NCI-H69 (cell line): ENCODE results near the gene ASPG.

Experiments used
- DNase-seq: peaks from one replicate; lab custom pipeline; 2025; lab: John Stamatoyannopoulos, UW

Gene ASPG

DNA sequence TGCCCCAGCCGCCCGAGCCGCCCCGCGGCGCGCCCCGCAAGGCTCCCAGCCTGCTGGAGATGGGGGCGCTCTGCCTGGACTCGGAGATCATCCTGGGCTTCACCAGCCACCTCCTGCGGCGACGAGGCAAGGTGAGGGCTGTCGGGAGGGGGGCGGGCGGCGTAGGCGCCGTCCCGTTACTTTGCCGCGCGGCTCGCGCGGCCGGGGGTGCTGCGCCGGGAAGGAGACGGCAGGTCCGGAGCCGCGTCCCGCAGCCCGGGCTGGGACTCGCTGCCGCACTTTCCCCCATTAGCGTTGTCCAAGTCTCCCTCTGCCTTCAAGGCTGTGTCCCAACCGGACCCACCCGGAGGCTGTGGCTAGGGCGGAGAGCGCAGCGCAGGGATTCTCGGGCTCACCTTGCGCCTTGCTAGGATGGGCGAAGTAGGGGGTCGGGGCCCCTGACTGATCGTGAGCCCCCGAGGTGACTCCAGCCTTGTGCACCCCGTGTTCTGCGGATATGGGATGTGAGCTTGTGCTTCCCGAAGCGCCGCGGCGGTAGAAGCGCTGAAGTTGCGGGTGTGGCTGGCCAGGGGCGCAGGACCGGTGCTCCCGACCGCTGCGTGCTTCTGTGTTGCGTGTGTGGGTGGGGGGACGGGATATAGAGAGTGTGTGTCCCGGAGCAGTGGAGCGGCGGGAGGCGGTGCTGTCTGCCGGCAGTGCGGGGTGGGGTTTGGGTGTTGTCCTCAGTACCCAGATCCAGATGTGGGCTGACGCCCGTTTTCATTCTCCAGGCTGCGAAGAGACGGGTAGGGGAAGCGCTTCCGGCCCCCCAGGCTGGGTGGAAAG is 51.2 kb downstream of the ASPG start:
- DNase-seq = peak; percentile 70

GRCh38 chr14:104137297-104138097 is 52.0 kb downstream of the ASPG start:
- peak; percentile 86 for DNase-seq

GRCh38 chr14:104138098-104138717 is 52.7 kb downstream of the ASPG start, which contains the start of gene KIF26A:
KIF26A (plus strand) TSS chr14:104138587; CDS start chr14:104138723, 136 bp downstream.
- peak; percentile 86 for DNase-seq

DNA sequence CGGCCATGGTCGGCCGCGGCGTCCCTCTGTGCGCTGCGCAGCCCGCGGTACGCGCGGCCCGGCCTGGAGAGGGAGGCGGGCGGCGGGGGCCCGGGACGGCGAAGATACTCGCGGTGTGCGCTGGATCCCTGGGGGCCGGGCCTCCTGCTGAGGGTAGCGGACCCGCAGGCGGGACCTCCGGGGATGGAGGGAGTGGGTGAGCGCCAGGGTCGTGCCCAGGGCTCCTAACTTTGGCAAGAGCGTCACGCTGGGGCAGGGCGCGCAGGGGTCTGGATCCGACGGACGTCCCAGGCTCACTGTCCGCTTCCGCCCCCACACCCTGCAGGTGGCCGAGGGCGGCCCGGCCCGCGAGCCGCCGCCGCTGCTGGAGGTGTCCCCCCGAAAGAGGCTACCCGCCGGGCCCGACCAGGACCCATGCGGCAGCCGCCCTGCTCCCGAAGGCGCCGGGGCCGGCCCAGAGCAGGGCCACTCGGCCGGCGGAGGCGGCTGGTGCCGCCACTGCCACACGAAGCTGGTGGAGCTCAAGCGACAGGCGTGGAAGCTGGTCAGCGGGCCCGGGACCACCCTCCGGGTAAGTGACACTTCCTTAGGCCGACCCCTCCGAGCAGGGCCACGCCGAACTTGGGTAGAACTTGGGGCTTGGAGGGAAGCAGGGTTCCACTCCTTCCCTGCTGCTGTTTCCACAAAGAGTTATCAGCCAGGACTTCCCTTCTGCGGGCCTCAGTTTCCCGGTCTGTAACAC is 53.4 kb downstream of the ASPG start:
- DNase-seq = peak; percentile 44

DNA sequence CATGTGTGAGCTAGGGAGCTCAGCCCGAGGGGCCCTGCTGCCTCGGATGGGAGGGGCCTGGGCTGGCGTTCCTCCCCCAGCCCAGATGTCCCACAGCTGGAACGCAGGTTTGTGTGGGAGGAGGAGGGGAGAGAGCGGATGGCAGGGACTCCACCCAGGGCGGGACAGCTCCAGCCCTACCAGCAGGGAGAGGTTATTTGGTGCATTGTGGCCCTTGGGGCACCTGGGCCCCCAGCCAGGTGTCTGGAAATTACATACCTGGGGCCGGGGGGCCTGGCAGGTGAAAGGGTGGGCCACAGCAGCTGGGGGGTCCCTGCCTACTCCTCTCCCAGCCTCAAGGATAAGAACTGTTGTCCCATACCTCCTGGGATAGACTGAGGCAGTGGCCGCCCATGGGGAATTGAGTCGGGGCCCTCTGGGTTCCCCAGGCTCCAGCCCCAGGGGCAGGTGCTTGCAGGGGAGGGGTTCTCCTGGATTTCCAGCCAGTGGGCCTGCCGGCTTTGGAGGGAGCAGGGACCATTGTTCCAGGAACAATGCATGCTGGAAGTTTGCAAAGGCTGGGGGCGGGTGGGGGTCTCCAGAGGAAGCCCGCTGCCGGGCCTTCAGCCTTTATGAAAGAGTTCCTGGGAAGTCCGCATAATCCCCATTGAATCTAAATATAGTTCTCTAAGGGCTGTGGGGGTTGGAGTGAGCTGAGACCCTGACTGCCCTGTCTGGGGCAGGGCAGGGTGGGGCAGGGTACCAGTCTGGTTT is 54.1 kb downstream of the ASPG start:
- no peak for DNase-seq

GRCh38 chr14:104140213-104140462 is 54.6 kb downstream of the ASPG start:
- no peak for DNase-seq

GRCh38 chr14:104140463-104141331 is 55.2 kb downstream of the ASPG start:
- DNase-seq = no peak

DNA sequence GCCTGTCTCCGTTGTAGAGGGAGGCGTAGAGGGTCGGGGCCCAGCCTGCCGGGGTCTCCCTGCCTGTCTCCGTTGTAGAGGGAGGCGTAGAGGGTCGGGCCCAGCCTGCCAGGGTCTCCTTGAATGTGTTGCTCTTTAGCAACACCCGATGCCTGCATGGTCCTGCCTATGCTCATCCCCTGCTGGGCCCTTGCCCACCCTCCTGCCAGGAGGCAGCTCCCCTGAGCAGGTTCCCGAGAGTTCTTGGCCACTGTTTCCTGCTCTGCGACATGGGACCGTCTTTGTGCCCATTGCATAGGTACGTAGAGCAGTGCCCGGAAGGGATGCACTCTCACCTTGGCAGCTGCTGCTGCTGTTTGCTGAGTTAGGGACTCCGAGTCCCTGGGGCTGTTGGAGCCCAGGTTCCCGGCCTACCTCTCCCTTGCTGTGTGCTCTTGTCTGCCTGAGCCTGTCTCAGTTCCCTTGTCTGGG is 56.2 kb downstream of the ASPG start:
- DNase-seq = no peak

- DNase-seq = no peak
Observed at GRCh38 chr14:104142136-104142945, 56.8 kb downstream of the ASPG start.

DNA sequence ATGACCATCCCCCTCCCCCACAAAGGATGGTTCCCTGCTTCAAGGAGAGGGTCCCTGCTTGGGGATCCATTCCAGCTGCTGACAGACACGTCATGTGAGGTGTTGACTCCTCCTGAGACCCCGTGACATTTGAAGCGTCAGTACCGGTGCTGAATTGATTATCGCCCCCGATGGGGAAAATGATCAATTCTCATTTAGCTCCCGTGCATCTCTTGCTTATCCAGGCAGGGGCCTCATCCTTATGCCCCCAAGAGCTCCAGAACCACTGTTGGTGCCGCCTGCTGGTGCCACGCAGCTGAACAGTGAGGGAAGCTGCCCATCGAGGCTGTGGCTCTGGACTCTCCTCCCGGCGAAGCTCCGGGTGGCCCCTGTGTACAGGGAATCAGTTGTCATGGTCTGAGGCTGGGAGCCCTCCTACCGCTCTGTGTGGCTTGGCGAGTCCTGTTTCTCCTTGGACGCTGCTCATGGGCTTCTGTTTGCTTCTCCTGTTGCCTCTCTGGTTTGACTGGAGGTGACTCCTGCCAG is 57.5 kb downstream of the ASPG start:
- DNase-seq = no peak

- DNase-seq = no peak
Observed at GRCh38 chr14:104143521-104144452, 58.3 kb downstream of the ASPG start.

- DNase-seq = no peak
Observed at GRCh38 chr14:104144453-104144790, 58.9 kb downstream of the ASPG start.

GRCh38 chr14:104144911-104145825 is 59.7 kb downstream of the ASPG start:
- DNase-seq = no peak

GRCh38 chr14:104145826-104146601 is 60.5 kb downstream of the ASPG start:
- no peak for DNase-seq

GRCh38 chr14:104146651-104147345 is 61.3 kb downstream of the ASPG start:
- no peak for DNase-seq
